Retinal pigment epithelial cell (primary cell): ENCODE data around the gene NPDC1.

Experiments used
- DNase-seq: peaks from one replicate; pipeline ENCODE4 v3.0.0-alpha.2; 2010; ENCODE audit warnings: low read depth
- H3K4me3 ChIP-seq: 2 replicates; pipeline ENCODE4 v1.5.1; 2011; ENCODE audit warnings: mild to moderate bottlenecking, low read length, control low read depth, moderate library complexity
- TF ChIP-seq, protein P1 (sequence below): conservative IDR thresholded peaks from 2 replicates; pipeline ENCODE4 v1.5.1; 2011; ENCODE audit warnings: low read depth, low read length, control low read depth, inconsistent platforms

NPDC1 gene

GRCh38 chr9:137048655-137049543 is 2.9 kb upstream of the NPDC1 start:
- DNase-seq = no peak
- H3K4me3 ChIP-seq = no peak overlapping the region
- TF ChIP-seq, protein P1, sequence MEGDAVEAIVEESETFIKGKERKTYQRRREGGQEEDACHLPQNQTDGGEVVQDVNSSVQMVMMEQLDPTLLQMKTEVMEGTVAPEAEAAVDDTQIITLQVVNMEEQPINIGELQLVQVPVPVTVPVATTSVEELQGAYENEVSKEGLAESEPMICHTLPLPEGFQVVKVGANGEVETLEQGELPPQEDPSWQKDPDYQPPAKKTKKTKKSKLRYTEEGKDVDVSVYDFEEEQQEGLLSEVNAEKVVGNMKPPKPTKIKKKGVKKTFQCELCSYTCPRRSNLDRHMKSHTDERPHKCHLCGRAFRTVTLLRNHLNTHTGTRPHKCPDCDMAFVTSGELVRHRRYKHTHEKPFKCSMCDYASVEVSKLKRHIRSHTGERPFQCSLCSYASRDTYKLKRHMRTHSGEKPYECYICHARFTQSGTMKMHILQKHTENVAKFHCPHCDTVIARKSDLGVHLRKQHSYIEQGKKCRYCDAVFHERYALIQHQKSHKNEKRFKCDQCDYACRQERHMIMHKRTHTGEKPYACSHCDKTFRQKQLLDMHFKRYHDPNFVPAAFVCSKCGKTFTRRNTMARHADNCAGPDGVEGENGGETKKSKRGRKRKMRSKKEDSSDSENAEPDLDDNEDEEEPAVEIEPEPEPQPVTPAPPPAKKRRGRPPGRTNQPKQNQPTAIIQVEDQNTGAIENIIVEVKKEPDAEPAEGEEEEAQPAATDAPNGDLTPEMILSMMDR = no peak

GRCh38 chr9:137045294-137046087 is 486 bp downstream of the NPDC1 start:
- no peak for DNase-seq
- TF ChIP-seq, protein P1 = no peak
- H3K4me3 ChIP-seq = peak overlapping the region; percentile 62

GRCh38 chr9:137044502-137045177 is 1.3 kb downstream of the NPDC1 start:
- H3K4me3 ChIP-seq = peak overlapping the region; percentile 47
- DNase-seq = no peak
- TF ChIP-seq, protein P1 = no peak

DNA sequence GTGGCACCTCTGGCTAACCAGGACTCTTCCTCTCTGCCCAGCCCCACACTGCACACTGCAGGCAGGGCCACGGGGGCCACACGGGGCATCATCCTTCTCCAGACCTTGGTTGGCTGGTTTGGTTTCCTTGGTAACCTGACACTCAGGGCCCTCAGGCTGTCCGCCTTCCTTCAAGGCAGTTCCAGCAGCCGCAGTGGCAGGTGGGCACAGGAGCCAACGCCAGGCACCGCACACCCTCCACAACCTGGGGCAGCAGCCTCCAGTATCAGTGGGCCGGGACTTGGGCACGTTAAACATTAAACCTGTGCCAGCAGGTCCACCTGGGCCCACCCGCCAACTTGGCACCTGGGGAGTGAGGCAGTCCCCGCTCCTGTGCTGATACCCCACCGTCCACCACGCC is 1.9 kb downstream of the NPDC1 start:
- no peak for DNase-seq
- no peak overlapping the region for H3K4me3 ChIP-seq

DNA sequence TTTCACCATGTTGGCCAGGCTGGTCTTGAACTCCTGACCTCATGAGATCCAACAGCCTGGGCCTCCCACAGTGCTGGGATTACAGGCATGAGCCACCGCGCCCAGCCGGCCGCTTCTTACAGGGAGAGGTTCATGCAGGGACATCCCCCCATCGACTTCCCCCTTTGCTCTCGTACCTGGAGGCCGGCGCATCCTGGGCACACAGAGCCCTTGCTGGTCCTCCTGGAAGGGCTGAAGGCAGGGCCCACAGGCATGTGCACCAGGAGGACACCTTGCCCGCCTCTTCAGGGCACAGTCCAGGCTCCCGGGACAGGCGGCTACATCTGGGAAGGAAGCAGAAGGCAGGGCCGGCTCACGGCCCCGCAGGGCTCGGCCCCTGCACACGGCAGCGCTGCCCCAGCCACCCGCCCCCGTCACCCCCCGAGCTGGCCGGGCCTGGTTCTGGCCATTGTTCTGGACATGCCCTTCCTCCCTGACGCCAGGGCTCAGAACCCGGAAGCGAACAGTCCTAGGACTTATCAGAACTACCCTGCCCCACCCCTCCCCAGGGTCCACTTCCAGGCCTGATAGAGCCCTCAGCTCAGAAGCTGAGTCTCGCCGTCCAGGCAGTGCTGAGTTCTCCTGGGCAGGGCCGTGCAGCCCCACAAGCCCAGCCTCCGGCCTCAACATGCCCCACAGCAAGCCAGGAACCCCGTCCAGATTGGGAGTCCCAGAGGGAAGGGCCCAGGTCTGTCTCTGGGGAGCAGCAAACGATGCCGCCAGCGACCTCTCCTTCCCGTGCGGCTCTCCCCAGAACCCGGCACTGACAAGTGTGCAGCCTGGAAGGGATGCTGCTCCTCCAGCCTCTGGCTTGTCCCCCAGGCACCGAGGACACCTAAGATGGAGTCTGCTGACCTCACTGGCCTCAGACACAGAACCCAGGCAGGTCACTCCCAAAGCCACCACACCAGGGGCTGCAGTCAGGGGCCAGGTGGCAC is 2.9 kb downstream of the NPDC1 start:
- H3K4me3 ChIP-seq = no peak overlapping the region
- DNase-seq = no peak
- TF ChIP-seq, protein P1 = no peak

More for the DNA sequence above, 1.9 kb downstream of the NPDC1 start:
- TF ChIP-seq, protein P1 = no peak

DNA sequence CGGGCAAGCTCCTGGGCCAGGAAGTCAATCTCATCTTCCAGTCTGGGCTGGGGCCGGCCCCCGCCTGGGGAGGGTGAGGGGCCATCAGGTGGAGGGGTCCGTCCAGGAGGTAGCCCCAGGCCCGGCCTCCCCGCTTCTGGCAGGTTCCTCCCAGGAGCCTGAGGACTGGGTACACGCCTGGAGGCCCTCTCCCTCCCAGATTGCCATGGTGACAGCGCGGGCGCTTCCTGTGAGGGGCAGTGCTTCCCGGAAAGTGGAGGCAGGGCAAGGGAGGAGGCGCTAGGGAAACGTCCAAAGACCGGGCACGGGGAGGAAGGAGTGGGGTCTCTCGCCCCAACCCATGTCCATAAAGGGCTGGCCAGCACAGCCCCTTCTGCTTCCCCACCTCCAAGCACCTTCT is 4.9 kb downstream of the NPDC1 start:
- TF ChIP-seq, protein P1 = no peak
- H3K4me3 ChIP-seq = no peak overlapping the region
- no peak for DNase-seq
